Activated T-helper 17 cell treated with anti-CD3 and anti-CD28 coated beads, Interleukin-2, amount 50 U/mL, for 72 hours (primary cell): ENCODE results near the gene BCAS3. TPM values are rescaled to one million over a fixed set of nuclear protein-coding genes. Genes with fewer than 3 reads are reported as not detected.
A peak's percentile ranks its signal among the peaks of the same experiment; 100 is the strongest.

Experiments used
- ATAC-seq: fragments of 150-1000 bp; cut with Tn5 transposase; replicated peaks from 2 replicates; pipeline ENCODE4 v1.10.0; 2021; ENCODE audit warnings: mild to moderate bottlenecking, moderate library complexity
- H3K27ac Mint-ChIP-seq: one replicate; pipeline ENCODE4 v1.8.0; 2022; ENCODE audit warnings: mixed read lengths
- H3K27me3 Mint-ChIP-seq: one replicate; pipeline ENCODE4 v1.8.0; 2022; ENCODE audit warnings: mixed read lengths
- H3K36me3 Mint-ChIP-seq: one replicate; pipeline ENCODE4 v1.8.0; 2022; ENCODE audit warnings: low read depth, mild to moderate bottlenecking, mixed read lengths
- H3K4me1 Mint-ChIP-seq: one replicate; pipeline ENCODE4 v1.8.0; 2022; ENCODE audit warnings: mixed read lengths
- H3K4me3 Mint-ChIP-seq: one replicate; pipeline ENCODE4 v1.8.0; 2022; ENCODE audit warnings: mild to moderate bottlenecking, mixed read lengths
- H3K9me3 Mint-ChIP-seq: one replicate; pipeline ENCODE4 v1.8.0; 2022; ENCODE audit warnings: mixed read lengths
- total RNA-seq, 2 donors: library from RNA; stranded (reverse); gene quantifications; one replicate each; pipeline ENCODE4 v1.2.3, GENCODE V29; 2022

Gene BCAS3
- total RNA-seq, 2 donors from 2014 or later = 11.6 to 15.0 TPM

DNA sequence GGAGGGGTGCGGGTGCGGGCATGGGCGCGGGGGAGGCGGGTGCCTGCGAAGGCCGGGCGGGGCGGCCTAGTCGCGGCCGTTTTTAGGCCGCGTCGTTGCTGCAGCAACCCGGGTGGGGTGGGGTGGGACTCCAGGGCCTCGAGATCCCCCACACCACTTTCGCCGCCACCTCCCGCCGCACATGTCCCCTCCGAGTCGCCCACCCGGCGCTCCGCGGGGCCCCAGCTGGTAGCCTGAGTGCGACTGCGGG is 733.3 kb downstream of the BCAS3 start:
- H3K27ac Mint-ChIP-seq = no peak overlapping the region
- H3K27me3 Mint-ChIP-seq = peaks cover 37% of the 10 kb centered on the region
- no peaks in the 10 kb centered on the region for H3K36me3 Mint-ChIP-seq
- peak overlapping the region; percentile 74 for H3K4me3 Mint-ChIP-seq
- peaks cover 6% of the 10 kb centered on the region for H3K4me1 Mint-ChIP-seq
- ATAC-seq = no peak
- H3K9me3 Mint-ChIP-seq = no peaks in the 10 kb centered on the region

DNA sequence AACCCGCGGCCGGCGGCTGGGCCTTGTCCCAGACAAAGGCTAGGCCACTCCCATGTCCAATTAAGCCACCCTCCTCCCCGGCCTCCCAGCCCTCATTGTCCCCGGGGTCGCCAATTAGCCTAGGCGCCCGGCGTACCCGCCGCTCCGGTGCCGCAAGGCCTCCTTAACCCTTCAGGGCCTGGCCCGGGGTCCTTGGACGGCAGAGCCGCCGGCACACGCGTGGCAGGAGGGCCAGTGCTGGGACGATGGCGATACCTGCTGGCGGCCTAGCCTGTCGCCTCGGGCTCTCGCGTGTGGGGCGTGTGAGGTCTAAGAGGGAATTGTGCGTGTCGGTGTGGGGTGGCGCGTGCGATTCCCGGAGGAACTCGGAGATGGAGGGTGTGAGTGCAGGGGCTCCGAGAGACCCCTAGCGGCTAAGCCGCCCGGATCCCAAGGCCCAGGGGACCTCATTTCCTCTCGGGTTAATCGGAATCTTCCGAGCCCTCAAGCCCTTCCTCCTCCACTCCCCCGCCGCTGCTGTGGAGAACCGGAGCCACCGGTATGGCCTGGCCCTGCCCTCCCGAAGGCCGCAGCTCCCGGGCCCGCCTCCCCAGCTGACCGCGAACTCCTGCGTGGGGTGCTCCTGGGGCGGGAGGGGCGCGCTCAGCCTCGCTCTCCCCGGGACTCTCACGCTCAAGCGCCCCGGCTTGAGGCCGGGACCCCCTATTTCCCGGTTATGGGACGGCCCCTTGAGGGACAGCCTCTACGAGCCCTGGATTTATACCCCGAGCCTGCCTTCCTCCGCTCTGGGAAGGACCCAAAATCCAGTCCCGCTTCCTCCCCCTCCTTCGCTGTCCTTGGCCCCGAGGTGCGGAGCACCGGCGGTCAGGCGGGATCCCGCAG is 733.9 kb downstream of the BCAS3 start:
- Mint-ChIP-seq H3K4me1 (peaks cover 6% of the 10 kb centered on the region), H3K9me3 (no peaks in the 10 kb centered on the region)
- peak; percentile 20 for ATAC-seq

GRCh38 chr17:61412143-61412859 is 734.6 kb downstream of the BCAS3 start:
- no peak overlapping the region for H3K27ac Mint-ChIP-seq
- H3K4me3 Mint-ChIP-seq = peak overlapping the region; percentile 74
- no peaks in the 10 kb centered on the region for H3K36me3 Mint-ChIP-seq
- ATAC-seq = peak; percentile 81
- H3K9me3 Mint-ChIP-seq = no peaks in the 10 kb centered on the region
- H3K27me3 Mint-ChIP-seq = peaks cover 24% of the 10 kb centered on the region
- H3K4me1 Mint-ChIP-seq = peaks cover 6% of the 10 kb centered on the region

More for the DNA sequence above, 733.9 kb downstream of the BCAS3 start:
- Mint-ChIP-seq H3K27ac (no peak overlapping the region), H3K36me3 (no peaks in the 10 kb centered on the region), H3K27me3 (peaks cover 32% of the 10 kb centered on the region), H3K4me3 (peak overlapping the region; percentile 74)

DNA sequence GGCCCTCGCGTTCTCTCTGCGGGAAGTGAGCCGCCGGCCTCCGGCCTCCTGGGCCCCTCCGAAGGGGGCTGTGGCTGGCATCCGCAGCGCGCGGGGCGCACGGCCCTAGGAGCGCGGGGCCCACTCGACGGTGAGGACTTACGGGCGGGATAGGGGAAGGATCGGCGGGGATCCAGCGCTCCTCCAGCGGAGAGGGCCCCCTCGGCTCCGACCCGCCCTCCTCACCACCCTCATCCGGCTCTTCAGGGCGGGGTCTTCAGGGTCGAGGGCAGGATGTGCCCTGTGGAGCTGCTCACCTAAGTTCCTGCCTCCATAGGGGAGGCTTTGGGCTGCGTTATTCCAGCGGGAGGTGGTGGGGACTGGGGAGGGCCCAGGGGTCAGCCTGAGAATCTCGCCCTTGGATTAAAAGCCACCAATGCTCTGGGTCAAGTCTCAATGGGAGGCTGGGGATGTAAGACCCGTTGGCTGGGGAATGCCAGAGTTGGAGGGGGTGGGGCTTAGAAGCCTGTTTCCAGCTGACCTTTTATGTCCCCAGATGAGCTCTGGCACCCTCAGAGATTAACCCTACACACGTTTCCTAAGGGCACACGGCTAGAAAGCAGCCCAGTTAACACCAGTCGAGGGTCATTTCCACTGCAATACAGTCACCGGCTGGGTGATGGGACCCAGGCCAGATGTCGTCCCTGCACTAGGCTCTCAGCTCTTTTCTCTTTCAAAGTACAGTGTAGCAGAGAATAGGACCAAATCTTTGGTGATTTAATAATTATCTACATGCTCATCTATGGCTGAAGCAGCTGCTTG is 735.4 kb downstream of the BCAS3 start:
- Mint-ChIP-seq H3K4me1 (peaks cover 6% of the 10 kb centered on the region), H3K36me3 (no peaks in the 10 kb centered on the region), H3K9me3 (no peaks in the 10 kb centered on the region), H3K27ac (no peak overlapping the region), H3K4me3 (peak overlapping the region; percentile 54), H3K27me3 (peaks cover 18% of the 10 kb centered on the region)
- ATAC-seq = peak; percentile 6

DNA sequence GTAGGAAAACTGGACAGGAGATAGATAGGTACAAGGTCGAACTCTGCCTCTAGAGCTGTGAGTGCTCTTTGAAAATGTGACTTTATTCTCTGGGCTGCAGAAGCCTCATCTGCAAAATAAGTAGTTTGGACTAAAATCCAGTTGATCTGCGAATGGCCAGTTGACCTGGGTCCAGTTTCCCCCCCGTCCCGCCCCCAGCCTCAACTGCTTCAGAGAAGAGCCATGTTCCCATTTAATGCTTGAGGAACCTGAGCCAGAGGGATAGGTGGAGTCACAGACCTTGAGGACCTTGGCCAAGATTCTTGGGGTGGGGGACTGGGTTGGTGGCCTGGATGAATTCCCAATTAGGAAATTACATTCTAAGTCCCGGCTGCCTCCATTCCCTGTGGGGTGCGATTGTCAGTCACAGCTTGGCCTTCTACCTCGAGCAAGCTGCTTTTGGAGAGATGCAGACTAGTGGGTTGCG is 736.0 kb downstream of the BCAS3 start:
- ATAC-seq = no peak
- Mint-ChIP-seq H3K9me3 (no peaks in the 10 kb centered on the region), H3K4me1 (peaks cover 6% of the 10 kb centered on the region), H3K4me3 (peak overlapping the region; percentile 54), H3K27ac (no peak overlapping the region), H3K36me3 (no peaks in the 10 kb centered on the region), H3K27me3 (peaks cover 16% of the 10 kb centered on the region)

GRCh38 chr17:61414141-61414935 is 736.7 kb downstream of the BCAS3 start:
- no peak overlapping the region for H3K4me3 Mint-ChIP-seq
- H3K4me1 Mint-ChIP-seq = peaks cover 6% of the 10 kb centered on the region
- no peaks in the 10 kb centered on the region for H3K9me3 Mint-ChIP-seq
- H3K36me3 Mint-ChIP-seq = no peaks in the 10 kb centered on the region
- no peak for ATAC-seq
- peaks cover 18% of the 10 kb centered on the region for H3K27me3 Mint-ChIP-seq
- no peak overlapping the region for H3K27ac Mint-ChIP-seq

DNA sequence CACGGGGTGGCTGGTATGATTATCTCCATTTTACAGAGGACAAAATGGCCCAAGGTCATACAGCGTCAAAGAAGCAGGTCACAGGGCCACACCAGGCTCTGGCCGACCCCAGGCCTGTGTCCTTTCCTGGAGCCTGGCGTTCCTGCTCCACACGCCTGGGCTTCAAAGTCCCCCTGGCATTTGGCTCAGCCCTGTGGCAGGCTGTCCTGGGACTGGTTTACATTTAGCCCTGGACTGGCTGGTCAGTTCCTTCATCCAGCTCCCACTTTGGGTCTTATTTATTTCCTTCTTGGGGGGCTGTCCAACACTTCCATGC is 737.2 kb downstream of the BCAS3 start:
- no peaks in the 10 kb centered on the region for H3K36me3 Mint-ChIP-seq
- H3K27ac Mint-ChIP-seq = no peak overlapping the region
- peaks cover 17% of the 10 kb centered on the region for H3K27me3 Mint-ChIP-seq
- peaks cover 6% of the 10 kb centered on the region for H3K4me1 Mint-ChIP-seq
- no peaks in the 10 kb centered on the region for H3K9me3 Mint-ChIP-seq
- ATAC-seq = no peak
- H3K4me3 Mint-ChIP-seq = no peak overlapping the region

DNA sequence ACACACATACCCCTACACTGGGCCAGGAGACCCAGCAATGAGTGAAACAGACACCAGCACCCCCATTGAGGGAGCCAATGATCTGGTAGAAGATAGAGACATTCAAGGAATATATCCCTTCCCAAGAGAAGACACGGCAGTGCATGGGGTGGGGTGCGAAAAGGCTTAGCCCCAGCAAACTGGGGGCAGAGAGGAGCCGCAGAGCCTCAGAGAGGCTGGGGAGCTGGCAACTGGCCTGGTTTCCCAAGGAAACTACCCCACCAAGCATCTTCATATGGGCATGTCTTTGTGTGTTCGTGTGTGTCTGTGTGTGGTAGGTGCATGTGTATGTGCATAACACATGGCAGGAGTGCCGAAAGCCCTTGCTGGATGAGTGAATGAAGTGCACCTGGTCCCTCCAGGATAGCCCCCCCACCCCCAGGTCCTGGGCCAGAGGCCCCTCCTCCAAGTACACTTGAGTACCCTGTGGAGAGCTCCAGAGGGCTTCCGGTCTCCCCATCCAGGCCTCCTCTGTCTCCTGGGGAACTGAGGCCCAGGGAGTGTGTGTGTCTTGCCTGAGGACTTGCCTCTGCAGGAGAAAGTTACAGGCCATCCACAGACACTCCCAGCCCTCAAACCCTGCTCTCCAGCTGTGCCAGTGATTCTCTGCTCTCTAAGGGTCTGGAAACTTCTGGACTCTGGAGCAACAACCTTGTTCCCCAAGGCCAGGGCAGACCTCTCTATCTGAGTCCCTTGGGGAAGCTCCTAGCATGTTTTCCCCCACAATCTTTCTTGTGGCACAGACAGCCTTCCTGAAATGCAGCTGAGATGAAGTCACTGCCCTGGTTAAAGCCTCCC is 737.9 kb downstream of the BCAS3 start:
- Mint-ChIP-seq H3K36me3 (no peaks in the 10 kb centered on the region), H3K4me3 (no peak overlapping the region), H3K27me3 (peaks cover 16% of the 10 kb centered on the region), H3K27ac (no peak overlapping the region), H3K9me3 (no peaks in the 10 kb centered on the region), H3K4me1 (peaks cover 1% of the 10 kb centered on the region)
- ATAC-seq = no peak

GRCh38 chr17:61416211-61416539 is 738.5 kb downstream of the BCAS3 start:
- Mint-ChIP-seq H3K4me1 (no peaks in the 10 kb centered on the region), H3K9me3 (no peaks in the 10 kb centered on the region), H3K36me3 (no peaks in the 10 kb centered on the region), H3K27ac (no peak overlapping the region), H3K4me3 (no peak overlapping the region), H3K27me3 (peaks cover 19% of the 10 kb centered on the region)
- ATAC-seq = no peak

GRCh38 chr17:61416540-61417363 is 739.1 kb downstream of the BCAS3 start:
- Mint-ChIP-seq H3K27ac (no peak overlapping the region), H3K27me3 (peaks cover 24% of the 10 kb centered on the region), H3K36me3 (no peaks in the 10 kb centered on the region), H3K4me1 (no peaks in the 10 kb centered on the region), H3K9me3 (no peaks in the 10 kb centered on the region), H3K4me3 (no peak overlapping the region)
- peak; percentile 57 for ATAC-seq

- peaks cover 37% of the 10 kb centered on the region for H3K27me3 Mint-ChIP-seq
- no peaks in the 10 kb centered on the region for H3K4me1 Mint-ChIP-seq
- no peaks in the 10 kb centered on the region for H3K36me3 Mint-ChIP-seq
- H3K9me3 Mint-ChIP-seq = no peaks in the 10 kb centered on the region
- ATAC-seq = no peak
- no peak overlapping the region for H3K4me3 Mint-ChIP-seq
- H3K27ac Mint-ChIP-seq = no peak overlapping the region
Measured at GRCh38 chr17:61418449-61418848, 740.8 kb downstream of the BCAS3 start.

GRCh38 chr17:61419496-61420046 is 741.9 kb downstream of the BCAS3 start:
- no peak overlapping the region for H3K27ac Mint-ChIP-seq
- peaks cover 43% of the 10 kb centered on the region for H3K27me3 Mint-ChIP-seq
- H3K9me3 Mint-ChIP-seq = no peaks in the 10 kb centered on the region
- H3K4me1 Mint-ChIP-seq = no peaks in the 10 kb centered on the region
- no peak for ATAC-seq
- H3K4me3 Mint-ChIP-seq = no peak overlapping the region
- H3K36me3 Mint-ChIP-seq = no peaks in the 10 kb centered on the region

- ATAC-seq = no peak
- peaks cover 46% of the 10 kb centered on the region for H3K27me3 Mint-ChIP-seq
- H3K4me1 Mint-ChIP-seq = no peaks in the 10 kb centered on the region
- no peaks in the 10 kb centered on the region for H3K9me3 Mint-ChIP-seq
- H3K27ac Mint-ChIP-seq = no peak overlapping the region
- H3K4me3 Mint-ChIP-seq = no peak overlapping the region
- H3K36me3 Mint-ChIP-seq = no peaks in the 10 kb centered on the region
Measured at GRCh38 chr17:61420052-61420451, 742.4 kb downstream of the BCAS3 start.
